ENCODE measurements around the gene TRRAP. TPM values are rescaled to one million over a fixed set of nuclear protein-coding genes. Genes with fewer than 3 reads are reported as not detected.
A peak's percentile ranks its signal among the peaks of the same experiment; 100 is the strongest.

Gene TRRAP
- total and polyA plus RNA-seq, 5 experiments from 2014 or later = 2.6 to 63.4 (median 5.9) TPM

DNA sequence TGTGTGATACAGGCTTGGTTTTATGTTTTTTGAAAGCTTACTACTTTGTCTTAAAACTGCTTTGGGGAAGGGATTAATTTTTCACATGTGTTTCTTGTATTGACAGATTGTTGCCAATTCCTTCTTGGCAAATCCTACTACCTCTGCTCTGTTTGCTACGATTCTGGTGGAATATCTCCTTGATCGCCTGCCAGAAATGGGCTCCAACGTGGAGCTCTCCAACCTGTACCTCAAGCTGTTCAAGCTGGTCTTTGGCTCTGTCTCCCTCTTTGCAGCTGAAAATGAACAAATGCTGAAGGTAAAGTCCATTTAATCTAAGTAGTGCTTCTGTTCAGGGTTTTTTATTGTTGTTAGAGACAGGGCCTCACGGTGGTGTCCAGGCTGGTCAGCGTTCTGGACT lies 33.6 kb downstream of the TRRAP start:
- peak overlapping the region in 4 of 10 donors; percentile 43 to 67 (median 52) for H3K27ac Mint-ChIP-seq
- peaks cover 6 to 92% (median 21%) of the 10 kb centered on the region in 3 donors for H3K36me3 Mint-ChIP-seq
- H3K9me3 Mint-ChIP-seq = no peaks in the 10 kb centered on the region
- no peak overlapping the region for H3K4me3 Mint-ChIP-seq
- DNase-seq = no peak
- no peak for ATAC-seq
- peaks cover 0 to 5% (median 0%) of the 10 kb centered on the region in 4 donors for H3K4me1 Mint-ChIP-seq
- POLR2A ChIA-PET = no interaction called here
- no peaks in the 10 kb centered on the region for H3K27me3 Mint-ChIP-seq

DNA sequence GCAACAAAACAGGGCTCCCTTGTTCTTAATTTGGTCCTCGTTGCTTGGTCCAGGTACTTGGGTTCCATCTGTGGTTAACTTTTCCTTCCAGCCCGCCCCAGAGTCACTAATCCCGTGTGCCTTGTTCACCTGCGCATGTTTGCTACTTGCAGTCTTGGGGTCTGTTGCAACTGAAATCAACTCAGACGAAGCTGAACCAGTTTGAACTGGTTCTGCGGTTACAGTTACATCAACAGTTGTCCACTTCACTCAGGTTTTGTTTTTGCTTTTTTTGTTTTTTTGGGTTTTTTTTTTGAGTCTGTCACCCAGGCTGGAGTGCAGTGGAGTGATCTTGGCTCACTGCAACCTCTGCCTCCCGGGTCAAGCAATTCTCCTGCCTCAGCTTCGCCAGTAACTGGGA lies 34.7 kb downstream of the TRRAP start:
- peaks cover 0 to 1% (median 0%) of the 10 kb centered on the region in 4 donors for H3K4me1 Mint-ChIP-seq
- H3K27me3 Mint-ChIP-seq = no peaks in the 10 kb centered on the region
- no peak for DNase-seq
- H3K9me3 Mint-ChIP-seq = no peaks in the 10 kb centered on the region
- H3K4me3 Mint-ChIP-seq = no peak overlapping the region
- H3K36me3 Mint-ChIP-seq = peaks cover 6 to 94% (median 17%) of the 10 kb centered on the region in 3 donors
- ATAC-seq = no peak
- POLR2A ChIA-PET = interaction anchor here (0.6 kb wide), 2 partner anchors 12 to 34 kb away, joined by 3 to 5 read pairs; no protein-coding TSS in a partner anchor
- H3K27ac Mint-ChIP-seq = peak overlapping the region in 2 of 10 donors; percentile 5 to 31

DNA sequence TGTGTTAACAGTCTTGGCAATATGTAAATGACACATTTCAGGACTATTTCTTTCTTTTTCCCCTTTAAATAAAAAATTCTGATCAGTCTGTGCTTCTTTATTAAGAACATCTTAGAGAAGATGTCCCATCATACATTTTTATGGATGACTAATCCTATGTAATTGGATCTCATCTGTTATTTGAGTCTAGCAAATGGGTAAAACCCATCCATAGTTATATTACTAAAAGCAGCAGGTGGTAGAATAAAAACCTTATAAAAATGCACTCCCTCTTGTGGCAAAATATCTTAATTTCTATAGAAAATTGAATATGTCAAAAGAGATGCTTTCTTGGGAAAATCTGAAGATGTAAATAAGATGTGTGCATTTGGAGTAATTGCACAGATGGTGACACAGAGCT lies 35.3 kb downstream of the TRRAP start:
- H3K4me3 Mint-ChIP-seq = no peak overlapping the region
- no peak for ATAC-seq
- POLR2A ChIA-PET = no interaction called here

GRCh38 chr7:98917331-98917730 lies 39.0 kb downstream of the TRRAP start:
- peaks cover 0 to 2% (median under 1%) of the 10 kb centered on the region in 4 donors for H3K4me1 Mint-ChIP-seq
- H3K4me3 Mint-ChIP-seq = no peak overlapping the region

More for the DNA sequence above, 35.3 kb downstream of the TRRAP start:
- no peak for DNase-seq
- peak overlapping the region in 2 of 10 donors; percentile 29 to 31 for H3K27ac Mint-ChIP-seq
- H3K36me3 Mint-ChIP-seq = peaks cover 6 to 94% (median 18%) of the 10 kb centered on the region in 3 donors
- H3K9me3 Mint-ChIP-seq = no peaks in the 10 kb centered on the region
- H3K27me3 Mint-ChIP-seq = no peaks in the 10 kb centered on the region
- H3K4me1 Mint-ChIP-seq = no peaks in the 10 kb centered on the region

DNA sequence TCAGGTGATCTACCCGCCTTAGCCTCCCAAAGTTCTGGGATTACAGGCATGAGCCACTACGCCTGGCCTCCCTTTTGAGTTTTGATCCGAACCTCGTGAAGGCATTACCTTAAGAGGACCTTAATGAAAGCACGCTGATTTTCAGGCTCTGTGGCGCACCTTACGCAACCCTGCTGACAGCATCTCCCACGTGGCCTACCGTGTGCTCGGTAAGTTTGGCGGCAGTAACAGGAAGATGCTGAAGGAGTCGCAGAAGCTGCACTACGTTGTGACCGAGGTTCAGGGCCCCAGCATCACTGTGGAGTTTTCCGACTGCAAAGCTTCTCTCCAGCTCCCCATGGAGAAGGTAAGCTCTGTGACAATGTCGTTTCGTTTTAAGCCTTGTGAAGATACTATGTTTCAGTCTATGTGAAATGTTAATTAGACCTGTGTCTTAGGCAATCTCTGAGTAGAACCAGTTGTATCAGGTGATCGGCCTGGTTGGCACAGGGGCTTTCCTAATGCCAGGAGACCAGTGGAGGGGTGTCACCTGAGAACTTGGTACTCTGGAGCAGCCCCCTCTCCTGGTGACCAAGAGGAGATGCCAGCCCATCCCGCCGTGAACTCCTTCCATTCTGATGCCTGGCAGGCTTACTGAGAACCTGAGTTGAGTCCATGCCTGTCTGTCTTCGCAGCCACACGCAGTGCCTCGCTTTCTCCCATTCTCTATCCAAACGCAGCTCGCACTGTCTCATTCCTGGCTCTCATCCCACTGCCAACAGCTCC lies 43.5 kb downstream of the TRRAP start:
- DNase-seq (no peak), ATAC-seq (no peak)
- Mint-ChIP-seq H3K27ac (no peak overlapping the region), H3K4me1 (peaks cover 0 to 8% (median 1%) of the 10 kb centered on the region in 4 donors), H3K4me3 (no peak overlapping the region), H3K36me3 (peaks cover 12 to 97% (median 41%) of the 10 kb centered on the region in 3 donors), H3K27me3 (no peaks in the 10 kb centered on the region), H3K9me3 (no peaks in the 10 kb centered on the region)
- POLR2A ChIA-PET = interaction anchor here (0.6 kb wide), 1 partner anchor 455 kb away, joined by 3 read pairs; no protein-coding TSS in a partner anchor

More at GRCh38 chr7:98917331-98917730, 39.0 kb downstream of the TRRAP start:
- H3K36me3 Mint-ChIP-seq = peaks cover 2 to 93% (median 23%) of the 10 kb centered on the region in 3 donors
- DNase-seq = no peak
- no peak for ATAC-seq
- no peak overlapping the region for H3K27ac Mint-ChIP-seq
- POLR2A ChIA-PET = no interaction called here
- no peaks in the 10 kb centered on the region for H3K9me3 Mint-ChIP-seq
- H3K27me3 Mint-ChIP-seq = no peaks in the 10 kb centered on the region

DNA sequence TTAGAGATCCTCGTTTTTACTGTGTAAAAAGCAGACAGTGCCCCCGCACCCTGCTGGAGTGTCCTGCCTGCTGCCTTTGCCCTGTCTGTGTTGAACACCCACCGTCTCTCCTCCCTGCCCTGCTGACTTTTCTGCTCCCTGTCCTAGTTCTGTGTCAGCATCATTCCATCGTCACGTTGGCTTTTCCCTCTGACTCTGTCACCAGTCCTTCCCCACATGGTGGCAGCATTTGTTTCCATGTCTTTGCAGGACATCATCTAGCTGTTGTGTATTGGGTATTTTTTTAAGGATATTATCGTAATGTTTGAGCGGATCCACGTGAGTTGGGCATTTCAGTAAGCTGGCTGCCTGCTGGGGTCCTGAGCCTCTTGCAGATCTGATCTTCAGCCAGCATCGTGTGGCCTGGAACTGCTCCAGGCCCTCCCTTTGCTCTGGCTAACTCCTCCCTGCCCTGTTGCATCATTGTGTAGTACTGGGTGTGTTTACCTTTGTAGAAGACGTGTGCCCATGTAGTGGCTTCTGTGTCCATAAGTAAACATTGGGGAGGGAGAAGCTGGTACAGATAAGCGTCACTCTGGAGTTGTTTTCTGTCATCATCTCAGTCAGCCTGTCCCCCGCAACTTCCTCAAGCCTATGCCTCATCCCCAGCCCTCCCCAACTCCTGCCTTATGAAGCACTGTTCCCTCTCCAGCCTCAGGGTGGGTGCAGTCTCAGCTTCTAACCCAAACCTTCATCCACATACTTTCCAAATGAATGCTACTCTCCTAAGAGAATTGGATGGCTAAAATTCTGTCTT lies 44.3 kb downstream of the TRRAP start:
- Mint-ChIP-seq H3K4me1 (peaks cover 0 to 8% (median 1%) of the 10 kb centered on the region in 4 donors), H3K27me3 (no peaks in the 10 kb centered on the region), H3K4me3 (no peak overlapping the region), H3K27ac (peak overlapping the region in 3 of 10 donors; percentile 9 to 68 (median 40)), H3K36me3 (peaks cover 14 to 99% (median 44%) of the 10 kb centered on the region in 3 donors), H3K9me3 (no peaks in the 10 kb centered on the region)
- DNase-seq (no peak), ATAC-seq (no peak)
- POLR2A ChIA-PET = interaction anchor here (0.6 kb wide), 1 partner anchor 454 kb away, joined by 3 read pairs; no protein-coding TSS in a partner anchor

DNA sequence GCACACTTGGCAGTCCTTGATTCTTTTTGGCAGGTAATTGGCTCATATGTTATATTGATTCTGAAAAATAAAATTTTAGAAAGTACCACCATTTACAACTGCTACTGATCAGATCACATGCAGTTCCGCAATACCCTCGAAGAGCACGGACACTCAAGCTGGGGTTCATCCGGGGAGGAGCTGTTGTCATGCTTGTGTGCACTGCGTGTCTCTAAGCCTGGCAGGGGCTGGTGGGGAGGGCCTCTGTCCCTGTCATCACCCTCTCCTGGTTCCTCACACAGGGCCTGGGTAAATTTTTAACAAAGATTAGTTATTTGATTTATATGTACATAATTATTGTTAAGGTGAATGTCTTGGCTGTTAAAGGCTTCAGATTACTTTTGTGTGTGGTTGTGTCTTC lies 45.2 kb downstream of the TRRAP start:
- Mint-ChIP-seq H3K9me3 (no peaks in the 10 kb centered on the region), H3K27ac (peak overlapping the region in 1 of 10 donors; percentile 40), H3K27me3 (no peaks in the 10 kb centered on the region), H3K36me3 (peaks cover 16 to 99% (median 48%) of the 10 kb centered on the region in 3 donors), H3K4me1 (peaks cover 0 to 10% (median 1%) of the 10 kb centered on the region in 4 donors), H3K4me3 (no peak overlapping the region)
- DNase-seq (no peak), ATAC-seq (no peak)
- POLR2A ChIA-PET = no interaction called here

- ATAC-seq (no peak), DNase-seq (no peak)
- H3K4me3 Mint-ChIP-seq = no peak overlapping the region
- no peaks in the 10 kb centered on the region for H3K9me3 Mint-ChIP-seq
- POLR2A ChIA-PET = no interaction called here
- H3K36me3 Mint-ChIP-seq = peaks cover 20 to 98% (median 45%) of the 10 kb centered on the region in 3 donors
- H3K27me3 Mint-ChIP-seq = no peaks in the 10 kb centered on the region
- peak overlapping the region in 1 of 10 donors; percentile 20 for H3K27ac Mint-ChIP-seq
- peaks cover 0 to 11% (median 8%) of the 10 kb centered on the region in 4 donors for H3K4me1 Mint-ChIP-seq
Observed at GRCh38 chr7:98927125-98927524, 48.8 kb downstream of the TRRAP start.

DNA sequence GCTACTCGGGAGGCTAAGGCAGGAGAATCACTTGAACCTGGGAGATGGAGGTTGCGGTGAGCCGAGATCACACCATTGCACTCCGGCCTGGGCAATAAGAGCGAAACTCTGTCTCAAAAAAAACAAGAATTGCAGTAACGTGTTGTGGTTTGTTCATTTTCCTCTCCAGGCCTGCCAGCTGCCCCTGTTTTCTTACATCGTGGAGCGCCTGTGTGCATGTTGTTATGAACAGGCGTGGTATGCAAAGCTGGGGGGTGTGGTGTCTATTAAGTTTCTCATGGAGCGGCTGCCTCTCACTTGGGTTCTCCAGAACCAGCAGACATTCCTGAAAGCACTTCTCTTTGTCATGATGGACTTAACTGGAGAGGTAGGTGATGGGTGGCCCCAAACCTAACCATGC lies 52.1 kb downstream of the TRRAP start:
- POLR2A ChIA-PET = no interaction called here
- Mint-ChIP-seq H3K27me3 (no peaks in the 10 kb centered on the region), H3K9me3 (no peaks in the 10 kb centered on the region), H3K27ac (peak overlapping the region in 5 of 10 donors; percentile 17 to 77 (median 48)), H3K36me3 (peaks cover 19 to 98% (median 45%) of the 10 kb centered on the region in 3 donors), H3K4me1 (peaks cover 0 to 11% (median 5%) of the 10 kb centered on the region in 4 donors), H3K4me3 (peak overlapping the region in 2 of 10 donors; percentile 6 to 65)
- peak in 1 of 2 donors; percentile 18 for ATAC-seq
- no peak for DNase-seq

- peaks cover 0 to 11% (median 6%) of the 10 kb centered on the region in 4 donors for H3K4me1 Mint-ChIP-seq
- no peaks in the 10 kb centered on the region for H3K9me3 Mint-ChIP-seq
- peak in 1 of 10 donors; percentile 11 for DNase-seq
- H3K27me3 Mint-ChIP-seq = no peaks in the 10 kb centered on the region
- H3K4me3 Mint-ChIP-seq = peak overlapping the region in 3 of 10 donors; percentile 31 to 65 (median 57)
- POLR2A ChIA-PET = no interaction called here
- ATAC-seq = peak; percentile 70 to 73
- H3K36me3 Mint-ChIP-seq = peaks cover 19 to 98% (median 43%) of the 10 kb centered on the region in 3 donors
- H3K27ac Mint-ChIP-seq = peak overlapping the region in 8 of 10 donors; percentile 6 to 90 (median 63)
Observed at GRCh38 chr7:98930921-98931320, 52.6 kb downstream of the TRRAP start.

DNA sequence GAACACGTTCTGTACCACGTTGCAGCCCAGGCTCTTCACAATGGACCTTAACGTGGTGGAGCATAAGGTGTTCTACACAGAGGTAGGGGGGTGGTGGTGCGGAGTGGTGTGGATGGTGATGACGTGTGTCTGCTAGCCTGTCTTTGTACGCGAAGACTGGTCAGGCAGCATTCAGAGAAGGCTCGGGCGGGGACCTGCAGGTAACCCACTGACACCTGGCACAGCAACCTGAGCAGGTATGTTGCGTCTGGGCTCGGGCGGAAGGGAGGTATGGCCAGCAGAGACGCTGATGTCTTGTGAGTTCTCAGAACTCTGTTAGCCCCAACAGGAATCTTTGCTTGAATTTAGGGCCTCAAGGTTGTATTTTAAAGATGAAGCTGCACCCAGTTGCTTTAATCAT lies 55.0 kb downstream of the TRRAP start:
- ATAC-seq (no peak), DNase-seq (no peak)
- peaks cover 10 to 97% (median 40%) of the 10 kb centered on the region in 3 donors for H3K36me3 Mint-ChIP-seq
- H3K4me1 Mint-ChIP-seq = peaks cover 0 to 11% (median 6%) of the 10 kb centered on the region in 4 donors
- POLR2A ChIA-PET = no interaction called here
- no peaks in the 10 kb centered on the region for H3K27me3 Mint-ChIP-seq
- H3K9me3 Mint-ChIP-seq = no peaks in the 10 kb centered on the region
- no peak overlapping the region for H3K4me3 Mint-ChIP-seq
- H3K27ac Mint-ChIP-seq = no peak overlapping the region

DNA sequence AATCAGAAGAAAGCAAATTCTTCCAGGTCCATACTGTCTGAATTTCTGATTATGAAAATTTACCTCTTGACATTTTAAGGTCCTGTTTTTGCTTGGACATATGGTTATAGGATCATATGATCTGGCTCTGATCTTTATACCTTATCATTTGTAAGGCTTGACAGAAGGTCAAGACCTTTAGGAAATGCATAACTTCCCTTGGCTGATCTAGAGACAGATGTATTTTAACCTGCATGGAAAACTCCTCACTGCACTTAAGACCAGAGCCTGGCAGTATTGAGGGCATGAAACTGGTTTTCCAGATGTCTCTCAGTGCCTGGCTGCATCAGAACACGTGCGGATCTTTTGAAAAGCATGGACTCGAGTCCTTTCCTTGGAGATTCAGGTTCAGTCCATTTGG lies 55.9 kb downstream of the TRRAP start:
- H3K27me3 Mint-ChIP-seq = no peaks in the 10 kb centered on the region
- POLR2A ChIA-PET = no interaction called here
- peaks cover 0 to 11% (median 6%) of the 10 kb centered on the region in 4 donors for H3K4me1 Mint-ChIP-seq
- ATAC-seq = no peak
- no peak overlapping the region for H3K4me3 Mint-ChIP-seq
- peak overlapping the region in 6 of 10 donors; percentile 15 to 47 (median 33) for H3K27ac Mint-ChIP-seq
- no peaks in the 10 kb centered on the region for H3K9me3 Mint-ChIP-seq
- no peak for DNase-seq
- peaks cover 10 to 97% (median 43%) of the 10 kb centered on the region in 3 donors for H3K36me3 Mint-ChIP-seq
